SH-SY5Y (cell line): Measurements from ENCODE around the gene POLR3E.

Experiments
- GATA2 ChIP-seq: IDR thresholded peaks from 2 replicates; pipeline ENCODE4 v1.6.1; 2011; ENCODE audit warnings: mild to moderate bottlenecking, low read depth, low read length
- GATA3 ChIP-seq: IDR thresholded peaks from 2 replicates; pipeline ENCODE4 v1.6.1; 2011; ENCODE audit warnings: low read depth, mild to moderate bottlenecking, low read length, moderate library complexity

Gene POLR3E

GRCh38 chr16:22297114-22297870 is at the start of gene POLR3E:
Gene POLR3E, plus strand, starts transcription at chr16:22297409. Its CDS starts 5,560 bp downstream, at chr16:22302969.
- TF ChIP-seq GATA2 (peak; percentile 32; the same call in 1 of the 2 replicates), GATA3 (no peak)

GRCh38 chr16:22250522-22250921 is 46.7 kb upstream of the POLR3E start:
- TF ChIP-seq GATA3 (no peak), GATA2 (no peak)

GRCh38 chr16:22252317-22252716 is 44.9 kb upstream of the POLR3E start:
- TF ChIP-seq GATA3 (no peak), GATA2 (no peak)

- TF ChIP-seq GATA3 (no peak), GATA2 (no peak)
Measured at GRCh38 chr16:22253272-22253671, 43.9 kb upstream of the POLR3E start.

GRCh38 chr16:22255335-22255734 is 41.9 kb upstream of the POLR3E start:
- TF ChIP-seq GATA3: no peak
- no peak for TF ChIP-seq GATA2

- TF ChIP-seq GATA3: no peak
Measured at GRCh38 chr16:22257440-22257839, 39.8 kb upstream of the POLR3E start.

- no peak for TF ChIP-seq GATA2
- TF ChIP-seq GATA3: no peak
Measured at GRCh38 chr16:22260490-22260889, 36.7 kb upstream of the POLR3E start.

- no peak for TF ChIP-seq GATA2
- no peak for TF ChIP-seq GATA3
Measured at GRCh38 chr16:22262460-22262859, 34.7 kb upstream of the POLR3E start.

GRCh38 chr16:22264786-22265185 is 32.4 kb upstream of the POLR3E start:
- TF ChIP-seq GATA3 (no peak), GATA2 (peak; percentile 49; the same call in 1 of the 2 replicates)

- peak; percentile 59 for TF ChIP-seq GATA2
- TF ChIP-seq GATA3: no peak
Measured at GRCh38 chr16:22265351-22265750, 31.9 kb upstream of the POLR3E start.

GRCh38 chr16:22266546-22266945 is 30.7 kb upstream of the POLR3E start:
- TF ChIP-seq GATA2 (no peak), GATA3 (no peak)

- TF ChIP-seq GATA2 (no peak), GATA3 (no peak)
Measured at GRCh38 chr16:22267764-22268163, 29.4 kb upstream of the POLR3E start.

- TF ChIP-seq GATA3 (no peak), GATA2 (no peak)
Measured at GRCh38 chr16:22270525-22270924, 26.7 kb upstream of the POLR3E start.

- TF ChIP-seq GATA3 (no peak), GATA2 (no peak)
Measured at GRCh38 chr16:22272870-22273650, 24.1 kb upstream of the POLR3E start.

- TF ChIP-seq GATA2 (no peak), GATA3 (no peak)
Measured at GRCh38 chr16:22274916-22275315, 22.3 kb upstream of the POLR3E start.
